PFSK-1 (cell line): ENCODE measurements around the gene NDST4.

Experiments used
- FOXP2 ChIP-seq: optimal IDR thresholded peaks from 2 replicates; pipeline ENCODE3; 2011; ENCODE audit warnings: borderline replicate concordance, control low read depth, inconsistent platforms; ENCODE audit not compliant: insufficient read depth; ENCODE audit errors: extremely low read length, extremely low read depth
- POLR2AphosphoS5 ChIP-seq: IDR thresholded peaks from 2 replicates; pipeline ENCODE4 v1.6.1; 2012; ENCODE audit warnings: low read depth, mild to moderate bottlenecking, control low read depth, low read length, moderate library complexity
- SIN3A ChIP-seq: IDR thresholded peaks from 2 replicates; pipeline ENCODE4 v1.6.1; 2012; ENCODE audit warnings: mild to moderate bottlenecking, low read length, moderate library complexity, borderline replicate concordance; ENCODE audit not compliant: insufficient read depth
- TAF1 ChIP-seq: IDR thresholded peaks from 2 replicates; pipeline ENCODE4 v1.6.1; 2012; ENCODE audit warnings: low read length, control low read depth, borderline replicate concordance; ENCODE audit not compliant: insufficient read depth
- TF ChIP-seq, protein P1 (sequence below), 2 experiments: IDR thresholded peaks; 2 replicates each; pipeline versions ENCODE4 v1.6.1 to v1.8.0; 2011 to 2012; ENCODE audit warnings: low read depth in 2 of 2, low read length in 2 of 2, control low read depth in 1 of 2, inconsistent platforms in 1 of 2, mild to moderate bottlenecking in 1 of 2, moderate library complexity in 1 of 2; ENCODE audit not compliant: insufficient read depth in 1 of 2

NDST4 gene

GRCh38 chr4:114839986-114840385 is 273.4 kb downstream of the NDST4 start:
- TF ChIP-seq SIN3A, result no peak
- TF ChIP-seq, protein P1, sequence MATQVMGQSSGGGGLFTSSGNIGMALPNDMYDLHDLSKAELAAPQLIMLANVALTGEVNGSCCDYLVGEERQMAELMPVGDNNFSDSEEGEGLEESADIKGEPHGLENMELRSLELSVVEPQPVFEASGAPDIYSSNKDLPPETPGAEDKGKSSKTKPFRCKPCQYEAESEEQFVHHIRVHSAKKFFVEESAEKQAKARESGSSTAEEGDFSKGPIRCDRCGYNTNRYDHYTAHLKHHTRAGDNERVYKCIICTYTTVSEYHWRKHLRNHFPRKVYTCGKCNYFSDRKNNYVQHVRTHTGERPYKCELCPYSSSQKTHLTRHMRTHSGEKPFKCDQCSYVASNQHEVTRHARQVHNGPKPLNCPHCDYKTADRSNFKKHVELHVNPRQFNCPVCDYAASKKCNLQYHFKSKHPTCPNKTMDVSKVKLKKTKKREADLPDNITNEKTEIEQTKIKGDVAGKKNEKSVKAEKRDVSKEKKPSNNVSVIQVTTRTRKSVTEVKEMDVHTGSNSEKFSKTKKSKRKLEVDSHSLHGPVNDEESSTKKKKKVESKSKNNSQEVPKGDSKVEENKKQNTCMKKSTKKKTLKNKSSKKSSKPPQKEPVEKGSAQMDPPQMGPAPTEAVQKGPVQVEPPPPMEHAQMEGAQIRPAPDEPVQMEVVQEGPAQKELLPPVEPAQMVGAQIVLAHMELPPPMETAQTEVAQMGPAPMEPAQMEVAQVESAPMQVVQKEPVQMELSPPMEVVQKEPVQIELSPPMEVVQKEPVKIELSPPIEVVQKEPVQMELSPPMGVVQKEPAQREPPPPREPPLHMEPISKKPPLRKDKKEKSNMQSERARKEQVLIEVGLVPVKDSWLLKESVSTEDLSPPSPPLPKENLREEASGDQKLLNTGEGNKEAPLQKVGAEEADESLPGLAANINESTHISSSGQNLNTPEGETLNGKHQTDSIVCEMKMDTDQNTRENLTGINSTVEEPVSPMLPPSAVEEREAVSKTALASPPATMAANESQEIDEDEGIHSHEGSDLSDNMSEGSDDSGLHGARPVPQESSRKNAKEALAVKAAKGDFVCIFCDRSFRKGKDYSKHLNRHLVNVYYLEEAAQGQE (IDR thresholded peaks at IDR 0.05; ENCODE audit: insufficient read depth in 1 of 2, low read depth in 2 of 2, low read length in 2 of 2), result no peak
- TF ChIP-seq POLR2AphosphoS5, result no peak
- no peak for TF ChIP-seq TAF1
- no peak for TF ChIP-seq FOXP2

DNA sequence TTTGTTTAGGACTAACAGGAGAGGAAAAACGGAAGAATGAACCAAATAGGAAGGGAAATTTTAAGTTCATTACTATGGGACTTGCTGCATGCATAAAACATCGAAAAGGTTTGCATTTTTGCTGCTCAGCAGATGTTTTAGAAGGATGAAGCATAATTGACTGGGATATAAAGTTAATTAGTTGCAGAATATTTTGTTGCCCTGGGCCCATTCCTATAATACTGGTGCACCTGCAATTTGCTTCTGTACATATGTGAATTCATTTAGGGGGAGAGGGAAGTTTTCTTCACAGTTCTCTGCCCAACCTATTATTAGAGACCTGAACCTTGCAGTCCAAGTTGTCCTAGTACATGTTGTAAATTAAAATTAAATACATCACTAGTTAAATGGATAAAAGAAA is 282.8 kb downstream of the NDST4 start:
- TF ChIP-seq TAF1 (no peak), SIN3A (no peak), POLR2AphosphoS5 (no peak), FOXP2 (no peak)
- TF ChIP-seq, protein P1 (IDR thresholded peaks at IDR 0.05; ENCODE audit: insufficient read depth in 1 of 2, low read depth in 2 of 2, low read length in 2 of 2), result no peak

- no peak for TF ChIP-seq POLR2AphosphoS5
- TF ChIP-seq SIN3A, result no peak
- TF ChIP-seq, protein P1 (IDR thresholded peaks at IDR 0.05; ENCODE audit: insufficient read depth in 1 of 2, low read depth in 2 of 2, low read length in 2 of 2), result no peak
- no peak for TF ChIP-seq TAF1
- TF ChIP-seq FOXP2, result no peak
Observed at GRCh38 chr4:114827651-114828050, 285.8 kb downstream of the NDST4 start.

GRCh38 chr4:114815760-114816159 is 297.7 kb downstream of the NDST4 start:
- TF ChIP-seq TAF1, result no peak
- no peak for TF ChIP-seq POLR2AphosphoS5
- TF ChIP-seq, protein P1 (IDR thresholded peaks at IDR 0.05; ENCODE audit: insufficient read depth in 1 of 2, low read depth in 2 of 2, low read length in 2 of 2), result no peak

GRCh38 chr4:114813961-114814360 is 299.5 kb downstream of the NDST4 start:
- TF ChIP-seq FOXP2, result no peak
- TF ChIP-seq TAF1, result no peak
- no peak for TF ChIP-seq POLR2AphosphoS5
- TF ChIP-seq SIN3A, result no peak
- TF ChIP-seq, protein P1 (IDR thresholded peaks at IDR 0.05; ENCODE audit: insufficient read depth in 1 of 2, low read depth in 2 of 2, low read length in 2 of 2), result no peak
